HCT116 (cell line): ENCODE results near the gene ZNF571. TPM values are rescaled to one million over a fixed set of nuclear protein-coding genes. Genes with fewer than 3 reads are reported as not detected.

Experiments used
- ATAC-seq: fragments of 200-7000 bp; cut with Tn5 transposase; 2 replicates; pipeline ENCODE4 v1.9.1; 2020; ENCODE audit warnings: mild to moderate bottlenecking, moderate library complexity
- BruUV-seq: library from RNA; stranded (reverse); fragments of 400-500 nt; replicated peaks from 2 replicates; lab custom pipeline; 2021; lab: Mats Ljungman, UMichigan
- CTCF ChIA-PET: fragments of 300-600 bp; sonication (Branson Sonifier 250); formaldehyde crosslinking; loops from one replicate; lab custom pipeline; 2021; ENCODE audit warnings: antibody characterized with exemption; lab: Charles Lee
- POLR2A ChIA-PET: fragments of 300-600, 350-600 bp; sonication (Branson Sonifier 250); formaldehyde crosslinking; loops from one replicate; lab custom pipeline; 2021; ENCODE audit warnings: antibody characterized with exemption; lab: Charles Lee
- RAD21 ChIA-PET, 2 experiments: fragments of 300-600 bp; sonication (Branson Sonifier 250); formaldehyde crosslinking; loops; one replicate each; lab custom pipeline; 2023; ENCODE audit warnings: low total read pairs in 2 of 2; ENCODE audit not compliant: uncharacterized antibody in 2 of 2, unreplicated experiment in 2 of 2, low non-redundant PET in 1 of 2; lab: Charles Lee
- DNase-seq: peaks from one replicate; pipeline ENCODE4 v3.0.0-alpha.2; 2010; ENCODE audit warnings: low read depth, low spot score
- H2AFZ ChIP-seq: fragments of 200-600 bp; shearing (Covaris generic), sonication (generic); 2 replicates; pipeline ENCODE4 v1.6.1; 2017; ENCODE audit warnings: low read depth, mixed run types, mixed read lengths, antibody characterized with exemption, low read length; ENCODE audit not compliant: poor library complexity, severe bottlenecking
- H3K27ac ChIP-seq: 2 replicates; pipeline ENCODE4 v1.5.1; 2012; ENCODE audit warnings: low read depth, low read length
- H3K27me3 ChIP-seq: fragments of 200-600 bp; sonication (generic); 2 replicates; pipeline ENCODE4 v1.6.1; 2016; ENCODE audit warnings: mixed run types, low read length, mixed read lengths; ENCODE audit not compliant: insufficient read depth
- H3K36me3 ChIP-seq, 2 experiments: fragments of 200-500 bp in 1 of 2; fragments of 200-600 bp in 1 of 2; sonication (Bioruptor generic) in 1 of 2; sonication (generic) in 1 of 2; 2 replicates each; pipeline versions ENCODE4 v1.5.1 to v1.6.1; 2014 to 2016; ENCODE audit warnings: low read length in 2 of 2, inconsistent platforms in 1 of 2, mixed read lengths in 1 of 2, mixed run types in 1 of 2; ENCODE audit not compliant: insufficient read depth in 2 of 2, control insufficient read depth in 1 of 2
- H3K4me1 ChIP-seq, 2 experiments: fragments of 200-600 bp in 1 of 2; sonication (generic) in 1 of 2; 2 replicates each; pipeline versions ENCODE4 v1.5.1 to v1.6.1; 2012 to 2017; ENCODE audit warnings: low read length in 2 of 2, inconsistent platforms in 1 of 2, mild to moderate bottlenecking in 1 of 2, mixed read lengths in 1 of 2, mixed run types in 1 of 2, moderate library complexity in 1 of 2; ENCODE audit not compliant: insufficient read depth in 2 of 2, control insufficient read depth in 1 of 2
- H3K4me2 ChIP-seq: fragments of 200-600 bp; sonication (generic); 2 replicates; pipeline ENCODE4 v1.6.1; 2017; ENCODE audit warnings: mixed run types, low read length, mixed read lengths
- H3K4me3 ChIP-seq, 2 experiments: fragments of 200-600 bp in 1 of 2; sonication (generic) in 1 of 2; replicated peaks in 1 of 2; 2 replicates each; pipeline ENCODE4 v1.5.1; 2011 to 2016; ENCODE audit warnings: low read length in 2 of 2, control low read depth in 1 of 2, low read depth in 1 of 2, mild to moderate bottlenecking in 1 of 2, mixed read lengths in 1 of 2, mixed run types in 1 of 2
- H3K79me2 ChIP-seq: fragments of 200-600 bp; sonication (generic); 2 replicates; pipeline ENCODE4 v1.6.1; 2017; ENCODE audit warnings: mild to moderate bottlenecking, mixed run types, low read length, moderate library complexity, mixed read lengths; ENCODE audit not compliant: insufficient read depth
- H3K9ac ChIP-seq: fragments of 200-600 bp; sonication (generic); 2 replicates; pipeline ENCODE4 v1.6.1; 2016; ENCODE audit warnings: low read length, mixed read lengths
- H3K9me2 ChIP-seq: fragments of 200-600 bp; sonication (generic), shearing (Covaris generic); 2 replicates; pipeline ENCODE4 v1.6.1; 2017; ENCODE audit warnings: mixed run types, mild to moderate bottlenecking, moderate library complexity; ENCODE audit not compliant: insufficient read depth
- H3K9me3 ChIP-seq, 2 experiments: fragments of 200-500 bp in 1 of 2; fragments of 200-600 bp in 1 of 2; sonication (Bioruptor generic) in 1 of 2; sonication (generic) in 1 of 2; 2 replicates each; pipeline ENCODE4 v1.6.1; 2014 to 2017; ENCODE audit warnings: low read length in 2 of 2, mixed read lengths in 2 of 2, inconsistent platforms in 1 of 2, low read depth in 1 of 2, mild to moderate bottlenecking in 1 of 2, mixed run types in 1 of 2, moderate library complexity in 1 of 2; ENCODE audit not compliant: control insufficient read depth in 1 of 2, insufficient read depth in 1 of 2
- H4K20me1 ChIP-seq: fragments of 200-600 bp; sonication (generic), shearing (Covaris generic); 2 replicates; pipeline ENCODE4 v1.6.1; 2017; ENCODE audit warnings: mixed run types, mild to moderate bottlenecking, moderate library complexity; ENCODE audit not compliant: insufficient read depth
- CBX3 ChIP-seq: IDR thresholded peaks from 2 replicates; pipeline ENCODE4 v1.6.1; 2012; ENCODE audit warnings: low read depth
- CTCF ChIP-seq, 3 experiments: fragments of 200-600 bp in 1 of 3; sonication (generic) in 1 of 3; IDR thresholded peaks in 2 of 3; conservative IDR thresholded peaks in 1 of 3; 2 replicates each; pipeline ENCODE4 v1.5.1; 2012 to 2017; ENCODE audit warnings: low read depth in 2 of 3, low read length in 2 of 3, antibody characterized with exemption in 1 of 3, borderline replicate concordance in 1 of 3, control low read depth in 1 of 3, mild to moderate bottlenecking in 1 of 3, mixed read lengths in 1 of 3, mixed run types in 1 of 3, moderate library complexity in 1 of 3; ENCODE audit not compliant: insufficient read depth in 1 of 3
- EZH2 ChIP-seq: fragments of 200-600 bp; sonication (generic); IDR thresholded peaks from 2 replicates; pipeline ENCODE4 v1.6.1; 2017; ENCODE audit warnings: antibody characterized with exemption, mixed run types
- EZH2phosphoT487 ChIP-seq: fragments of 200-600 bp; IDR thresholded peaks from 2 replicates; pipeline ENCODE4 v1.6.1; 2018; ENCODE audit warnings: antibody characterized with exemption, borderline replicate concordance
- MAX ChIP-seq: IDR thresholded peaks from 2 replicates; pipeline ENCODE4 v1.6.1; 2012
- REST ChIP-seq: IDR thresholded peaks from 2 replicates; pipeline ENCODE4 v1.6.1; 2012; ENCODE audit warnings: low read depth
- SP1 ChIP-seq: IDR thresholded peaks from 2 replicates; pipeline ENCODE4 v1.6.1; 2012; ENCODE audit warnings: low read depth
- YY1 ChIP-seq: IDR thresholded peaks from 2 replicates; pipeline ENCODE4 v1.6.1; 2011; ENCODE audit warnings: low read length, low read depth, moderate library complexity, mild to moderate bottlenecking; ENCODE audit not compliant: insufficient replicate concordance; ENCODE audit errors: extremely low read depth
- ZFX ChIP-seq: fragments of 450-650 bp; IDR thresholded peaks from 2 replicates; pipeline ENCODE4 v1.6.1; 2017
- intact Hi-C: fragments of 100-400 bp; cut with micrococcal nuclease; formaldehyde crosslinking; loops from 2 replicates; pipeline ENCODE4 v1.10.0; 2022
- total RNA-seq: library from RNA; stranded (reverse); gene quantifications from one replicate; pipeline ENCODE4 v1.2.1, GENCODE V29; 2021; ENCODE audit not compliant: unreplicated experiment

The ZNF571 gene
- total RNA-seq, 1 experiment from 2014 or later = 0.10 TPM

- TF ChIP-seq CTCF (IDR thresholded peaks at IDR 0.05 in 2 of 3, conservative IDR thresholded peaks at IDR 0.05 in 1 of 3; ENCODE audit: borderline replicate concordance in 1 of 3, insufficient read depth in 1 of 3, low read depth in 2 of 3, low read length in 2 of 3) (no peak), EZH2phosphoT487 (no peak), EZH2 (no peak), MAX (no peak), CBX3 (no peak)
- TF ChIP-seq, all 23 proteins: peak for 0
Observed at GRCh38 chr19:37635076-37636056, 40.8 kb upstream of the ZNF571 start (continued).

GRCh38 chr19:37594982-37595382 is 390 bp upstream of the ZNF571 start:
- ChIA-PET CTCF (no interaction called here), RAD21 (no interaction called here), POLR2A (no interaction called here)
- intact Hi-C loops = no loop called here
- H3K9me3 ChIP-seq = peaks cover 8 to 20% of the 10 kb centered on the region in 2 experiments; a peak in 2 of 4 replicates
- H3K79me2 ChIP-seq = no peaks in the 10 kb centered on the region
- H3K27me3 ChIP-seq = no peaks in the 10 kb centered on the region
- H3K9ac ChIP-seq = no peak overlapping the region
- H3K9me2 ChIP-seq = no peaks in the 10 kb centered on the region
- H3K4me1 ChIP-seq = no peaks in the 10 kb centered on the region
- no peak for ATAC-seq
- H4K20me1 ChIP-seq = no peaks in the 10 kb centered on the region
- no peak overlapping the region for H3K4me3 ChIP-seq
- no peak overlapping the region for H3K27ac ChIP-seq
- H2AFZ ChIP-seq = no peak overlapping the region
- no peak overlapping the region for H3K4me2 ChIP-seq
- TF ChIP-seq YY1 (no peak), REST (no peak), ZFX (no peak), CBX3 (no peak), SP1 (no peak)
- no TSS peak for BruUV-seq
- H3K36me3 ChIP-seq = no peaks in the 10 kb centered on the region
- no peak for DNase-seq
